ENCODE measurements around the gene TCF3. TPM values are rescaled to one million over a fixed set of nuclear protein-coding genes. Genes with fewer than 3 reads are reported as not detected.
"Not testable (repeated sequence)": the region's sequence is repeated elsewhere in the genome, so short reads cannot be mapped to it uniquely, and the experiment has no call there.

TCF3 gene
- total and polyA plus RNA-seq, 9 donors, result 17.0 to 85.3 (median 60.7) TPM

DNA sequence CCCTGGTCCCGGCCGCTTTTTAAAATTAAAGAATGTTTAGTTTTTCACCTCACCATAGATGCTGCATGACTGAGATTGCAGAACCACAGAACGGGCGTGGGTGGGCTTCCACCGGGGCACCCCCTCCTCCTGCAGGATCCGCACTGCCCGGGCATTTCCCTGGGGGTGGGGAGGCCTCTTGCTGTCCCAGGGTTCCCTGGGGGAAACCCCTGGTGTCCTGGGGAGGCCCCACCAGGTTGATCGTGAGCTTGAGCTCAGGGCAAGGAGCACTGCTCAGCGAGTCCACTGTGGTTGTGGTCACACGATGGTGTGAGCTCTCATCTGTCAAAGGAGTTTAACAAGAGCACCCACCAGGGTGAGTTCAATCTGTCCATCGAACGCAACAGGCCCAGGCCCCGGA lies 11.4 kb upstream of the TCF3 start:
- intact Hi-C loops (cut with DNase I), result no loop called here
- WGBS, 3 donors, result 64 to 71% (median 68%) methylated on average over 13 of the region's 13 CpGs
- Histone ChIP-seq H3K27ac (no peak overlapping the region), H3K4me1 (ENCODE audit: insufficient read depth) (no peaks in the 10 kb centered on the region), H3K4me3 (no peak overlapping the region), H3K36me3 (no peaks in the 10 kb centered on the region), H3K27me3 (no peaks in the 10 kb centered on the region), H3K9me3 (no peaks in the 10 kb centered on the region)
- no peak for DNase-seq
- TF ChIP-seq EP300 (IDR thresholded peaks at IDR 0.05) (no peak), POLR2A (IDR thresholded peaks at IDR 0.05) (no peak)
- TF ChIP-seq, protein P1, sequence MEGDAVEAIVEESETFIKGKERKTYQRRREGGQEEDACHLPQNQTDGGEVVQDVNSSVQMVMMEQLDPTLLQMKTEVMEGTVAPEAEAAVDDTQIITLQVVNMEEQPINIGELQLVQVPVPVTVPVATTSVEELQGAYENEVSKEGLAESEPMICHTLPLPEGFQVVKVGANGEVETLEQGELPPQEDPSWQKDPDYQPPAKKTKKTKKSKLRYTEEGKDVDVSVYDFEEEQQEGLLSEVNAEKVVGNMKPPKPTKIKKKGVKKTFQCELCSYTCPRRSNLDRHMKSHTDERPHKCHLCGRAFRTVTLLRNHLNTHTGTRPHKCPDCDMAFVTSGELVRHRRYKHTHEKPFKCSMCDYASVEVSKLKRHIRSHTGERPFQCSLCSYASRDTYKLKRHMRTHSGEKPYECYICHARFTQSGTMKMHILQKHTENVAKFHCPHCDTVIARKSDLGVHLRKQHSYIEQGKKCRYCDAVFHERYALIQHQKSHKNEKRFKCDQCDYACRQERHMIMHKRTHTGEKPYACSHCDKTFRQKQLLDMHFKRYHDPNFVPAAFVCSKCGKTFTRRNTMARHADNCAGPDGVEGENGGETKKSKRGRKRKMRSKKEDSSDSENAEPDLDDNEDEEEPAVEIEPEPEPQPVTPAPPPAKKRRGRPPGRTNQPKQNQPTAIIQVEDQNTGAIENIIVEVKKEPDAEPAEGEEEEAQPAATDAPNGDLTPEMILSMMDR (IDR thresholded peaks at IDR 0.05), result no peak

DNA sequence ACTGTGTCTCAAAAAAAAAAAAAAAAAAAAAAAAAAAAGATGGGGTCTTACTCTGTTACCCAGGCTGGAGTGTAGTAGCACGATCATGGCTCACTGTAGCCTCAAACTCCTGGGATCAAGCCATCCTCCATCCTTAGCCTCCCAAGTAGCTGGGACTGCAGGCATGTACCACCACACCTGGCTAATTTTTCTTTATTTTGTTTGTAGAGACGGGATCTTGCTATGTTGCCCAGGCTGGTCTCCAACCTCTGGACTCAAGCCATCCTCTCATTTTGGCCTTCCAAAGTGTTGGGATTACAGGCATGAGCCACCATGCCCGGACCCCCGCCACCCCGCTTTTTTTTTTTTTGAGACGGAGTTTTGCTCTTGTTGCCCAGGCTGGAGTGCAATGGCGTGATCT lies 10.8 kb upstream of the TCF3 start:
- H3K4me3 ChIP-seq; H3K27me3 ChIP-seq; H3K4me1 ChIP-seq (ENCODE audit: insufficient read depth); DNase-seq; intact Hi-C loops (cut with DNase I); H3K9me3 ChIP-seq; H3K36me3 ChIP-seq; H3K27ac ChIP-seq: not testable (repeated sequence)
- 81 to 86% (median 83%) methylated on average over 7 of the region's 7 CpGs for WGBS, 3 donors

DNA sequence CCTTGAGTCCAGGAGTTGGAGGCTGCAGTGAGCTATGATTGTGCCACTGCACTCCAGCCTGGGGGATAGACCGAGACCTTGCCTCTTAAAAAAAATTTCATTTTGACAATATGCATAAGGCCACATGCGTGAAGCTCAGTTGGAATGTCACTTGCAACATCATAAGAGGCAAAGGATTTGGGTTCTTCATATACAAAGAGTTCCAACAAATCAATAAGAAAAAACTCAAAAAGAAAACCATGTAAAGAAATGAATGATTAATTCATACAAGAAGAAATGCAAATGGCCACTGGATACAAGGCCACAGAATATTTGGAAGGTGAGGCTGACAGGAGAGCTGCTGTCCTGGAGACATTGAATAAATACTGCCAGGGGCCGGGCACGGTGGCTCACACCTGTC lies 9.6 kb upstream of the TCF3 start:
- TF ChIP-seq EP300 (IDR thresholded peaks at IDR 0.05), result no peak
- TF ChIP-seq, protein P1 (IDR thresholded peaks at IDR 0.05), result no peak
- no peak for TF ChIP-seq POLR2A (IDR thresholded peaks at IDR 0.05)
- H3K27me3 ChIP-seq, result no peaks in the 10 kb centered on the region
- no peak for DNase-seq
- whole genome bisulfite sequencing, 3 donors, result 92 to 98% (median 96%) methylated on average over 4 of the region's 4 CpGs
- H3K9me3 ChIP-seq, result no peaks in the 10 kb centered on the region
- intact Hi-C loops (cut with DNase I), result no loop called here
- H3K27ac ChIP-seq, result no peak overlapping the region
- H3K4me3 ChIP-seq, result no peak overlapping the region
- H3K36me3 ChIP-seq, result no peaks in the 10 kb centered on the region
- no peaks in the 10 kb centered on the region for H3K4me1 ChIP-seq (ENCODE audit: insufficient read depth)

DNA sequence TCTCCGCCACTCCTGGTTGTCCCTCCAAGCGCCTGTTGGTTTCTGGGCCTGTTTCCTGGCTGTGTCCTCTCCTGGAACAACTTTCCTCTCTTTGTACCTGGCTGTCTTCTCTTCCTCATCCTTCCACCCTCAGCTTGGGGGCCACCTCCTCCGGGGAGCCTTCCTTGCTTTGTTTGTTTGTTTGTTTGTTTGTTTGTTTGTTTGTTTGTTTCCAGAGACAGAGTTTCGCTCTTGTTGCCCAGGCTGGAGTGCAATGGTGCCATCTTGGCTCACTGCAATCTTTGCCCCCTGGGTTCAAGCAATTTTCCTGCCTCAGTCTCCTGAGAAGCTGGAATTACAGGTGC lies 6.6 kb upstream of the TCF3 start:
- TF ChIP-seq, protein P1 (IDR thresholded peaks at IDR 0.05), result no peak
- TF ChIP-seq EP300 (IDR thresholded peaks at IDR 0.05), result no peak
- TF ChIP-seq POLR2A (IDR thresholded peaks at IDR 0.05), result no peak
- intact Hi-C loops (cut with DNase I), result loop anchor here in 2 of 4 donors (5.0 to 10.0 kb wide), 2 partner anchors 104 to 112 kb away; no protein-coding TSS in a partner anchor

DNA sequence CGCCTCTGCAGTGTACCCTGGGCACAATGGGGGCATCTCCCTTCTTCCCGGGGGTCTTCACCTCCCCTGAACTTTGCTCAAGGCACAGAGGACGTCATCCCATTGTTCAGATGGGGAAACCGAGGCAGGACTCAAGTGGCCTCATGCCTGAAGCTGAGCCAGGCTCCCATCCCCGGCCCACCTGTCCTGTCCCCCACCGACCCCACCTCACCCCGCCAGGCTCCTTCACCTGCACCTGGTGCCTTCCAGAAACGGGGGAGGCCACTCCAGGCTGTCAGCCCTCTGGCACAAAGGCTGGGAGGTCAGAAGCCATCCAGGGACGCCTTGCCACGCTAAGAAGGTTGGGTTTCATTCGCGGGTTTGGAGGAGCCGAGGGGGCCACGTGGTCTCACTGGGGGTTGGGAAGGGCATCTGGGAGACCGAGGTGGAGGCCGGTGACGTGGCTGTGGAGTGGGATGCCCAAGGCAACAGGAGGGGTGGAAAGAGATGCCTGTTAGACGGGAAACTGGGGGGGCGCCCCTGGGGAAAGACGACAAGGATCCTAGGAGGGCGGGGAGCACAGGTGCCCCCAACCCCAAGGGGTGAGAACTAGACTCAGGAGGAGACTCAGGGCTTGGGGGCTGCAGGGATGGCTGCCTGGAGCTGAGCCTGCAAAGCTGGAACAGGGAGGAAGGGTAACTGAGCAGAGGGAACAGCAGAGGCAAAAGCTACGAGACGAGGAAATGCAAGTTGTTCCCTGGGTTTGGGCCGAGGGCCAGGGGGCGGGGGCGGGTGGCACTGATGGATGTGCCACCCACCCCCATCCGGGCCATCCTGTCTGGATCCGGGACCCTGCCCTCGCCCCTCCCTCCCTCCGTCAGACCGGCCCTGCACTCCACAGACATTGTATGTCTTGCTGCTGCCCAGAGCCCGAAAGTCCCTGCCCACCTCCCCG lies 6.0 kb upstream of the TCF3 start:
- peak in 1 of 5 donors; percentile 21 for DNase-seq
- Histone ChIP-seq H3K27ac (no peak overlapping the region), H3K4me1 (ENCODE audit: insufficient read depth) (no peaks in the 10 kb centered on the region), H3K36me3 (no peaks in the 10 kb centered on the region), H3K9me3 (no peaks in the 10 kb centered on the region), H3K27me3 (no peaks in the 10 kb centered on the region), H3K4me3 (no peak overlapping the region)
- intact Hi-C loops (cut with DNase I), result loop anchor here in 2 of 4 donors (5.0 to 10.0 kb wide), 2 partner anchors 104 to 111 kb away; no protein-coding TSS in a partner anchor
- WGBS, 3 donors, result 53 to 55% (median 54%) methylated on average over 33 of the region's 33 CpGs
- TF ChIP-seq EP300 (IDR thresholded peaks at IDR 0.05), result no peak
- TF ChIP-seq POLR2A (IDR thresholded peaks at IDR 0.05), result no peak

More for the DNA sequence above, 6.6 kb upstream of the TCF3 start:
- Histone ChIP-seq H3K27me3 (no peaks in the 10 kb centered on the region), H3K27ac (no peak overlapping the region), H3K4me3 (no peak overlapping the region), H3K9me3 (no peaks in the 10 kb centered on the region), H3K4me1 (ENCODE audit: insufficient read depth) (no peaks in the 10 kb centered on the region), H3K36me3 (no peaks in the 10 kb centered on the region)
- DNase-seq, result no peak
- 72 to 88% (median 84%) methylated on average over 4 of the region's 4 CpGs for WGBS, 3 donors
